Measurements from ENCODE around the gene STX17.
"Not testable (repeated sequence)": the region's sequence is repeated elsewhere in the genome, so short reads cannot be mapped to it uniquely, and the experiment has no call there.

Gene STX17

GRCh38 chr9:99906403-99907207 is at the start of gene STX17:
Gene STX17 (plus strand): TSS chr9:99906654. CDS start chr9:99915240, 8,586 bp downstream.
- DNase-seq (ENCODE audit: low read depth) = peak; percentile 69

- not testable (repeated sequence) for DNase-seq (ENCODE audit: low read depth)
Observed at GRCh38 chr9:99857576-99857975, 48.9 kb upstream of the STX17 start.

GRCh38 chr9:99858087-99858486 is 48.4 kb upstream of the STX17 start:
- no peak for DNase-seq (ENCODE audit: low read depth)

GRCh38 chr9:99859243-99859980 is 47.0 kb upstream of the STX17 start:
- peak; percentile 42 for DNase-seq (ENCODE audit: low read depth)

GRCh38 chr9:99860266-99860665 is 46.2 kb upstream of the STX17 start:
- no peak for DNase-seq (ENCODE audit: low read depth)

GRCh38 chr9:99863955-99864354 is 42.5 kb upstream of the STX17 start:
- no peak for DNase-seq (ENCODE audit: low read depth)

- no peak for DNase-seq (ENCODE audit: low read depth)
Observed at GRCh38 chr9:99866398-99866797, 40.1 kb upstream of the STX17 start.

GRCh38 chr9:99867536-99867935 is 38.9 kb upstream of the STX17 start:
- DNase-seq (ENCODE audit: low read depth) = peak; percentile 41

- no peak for DNase-seq (ENCODE audit: low read depth)
Observed at GRCh38 chr9:99867968-99868367, 38.5 kb upstream of the STX17 start.

- peak; percentile 16 for DNase-seq (ENCODE audit: low read depth)
Observed at GRCh38 chr9:99868845-99869244, 37.6 kb upstream of the STX17 start.

- DNase-seq (ENCODE audit: low read depth) = peak; percentile 62
Observed at GRCh38 chr9:99870126-99870525, 36.3 kb upstream of the STX17 start.

- peak; percentile 82 for DNase-seq (ENCODE audit: low read depth)
Observed at GRCh38 chr9:99873531-99873930, 32.9 kb upstream of the STX17 start.

- DNase-seq (ENCODE audit: low read depth) = peak; percentile 8
Observed at GRCh38 chr9:99873943-99874584, 32.4 kb upstream of the STX17 start.

- DNase-seq (ENCODE audit: low read depth) = no peak
Observed at GRCh38 chr9:99876190-99876589, 30.3 kb upstream of the STX17 start.

- DNase-seq (ENCODE audit: low read depth) = peak; percentile 21
Observed at GRCh38 chr9:99878651-99879050, 27.8 kb upstream of the STX17 start.

- no peak for DNase-seq (ENCODE audit: low read depth)
Observed at GRCh38 chr9:99881769-99882168, 24.7 kb upstream of the STX17 start.

- no peak for DNase-seq (ENCODE audit: low read depth)
Observed at GRCh38 chr9:99885747-99886146, 20.7 kb upstream of the STX17 start.

GRCh38 chr9:99889120-99889519 is 17.3 kb upstream of the STX17 start:
- no peak for DNase-seq (ENCODE audit: low read depth)

- DNase-seq (ENCODE audit: low read depth) = no peak
Observed at GRCh38 chr9:99894826-99895225, 11.6 kb upstream of the STX17 start.

GRCh38 chr9:99895510-99895909 is 10.9 kb upstream of the STX17 start:
- DNase-seq (ENCODE audit: low read depth) = no peak

- no peak for DNase-seq (ENCODE audit: low read depth)
Observed at GRCh38 chr9:99896119-99896518, 10.3 kb upstream of the STX17 start.

- DNase-seq (ENCODE audit: low read depth) = no peak
Observed at GRCh38 chr9:99903393-99903792, 3.1 kb upstream of the STX17 start.

Data from iris pigment epithelial cell (primary cell).